ENCODE measurements around the gene GPR151.

Gene GPR151

GRCh38 chr5:146519554-146519953 is 3.6 kb upstream of the GPR151 start:
- DNase-seq: no peak

DNA sequence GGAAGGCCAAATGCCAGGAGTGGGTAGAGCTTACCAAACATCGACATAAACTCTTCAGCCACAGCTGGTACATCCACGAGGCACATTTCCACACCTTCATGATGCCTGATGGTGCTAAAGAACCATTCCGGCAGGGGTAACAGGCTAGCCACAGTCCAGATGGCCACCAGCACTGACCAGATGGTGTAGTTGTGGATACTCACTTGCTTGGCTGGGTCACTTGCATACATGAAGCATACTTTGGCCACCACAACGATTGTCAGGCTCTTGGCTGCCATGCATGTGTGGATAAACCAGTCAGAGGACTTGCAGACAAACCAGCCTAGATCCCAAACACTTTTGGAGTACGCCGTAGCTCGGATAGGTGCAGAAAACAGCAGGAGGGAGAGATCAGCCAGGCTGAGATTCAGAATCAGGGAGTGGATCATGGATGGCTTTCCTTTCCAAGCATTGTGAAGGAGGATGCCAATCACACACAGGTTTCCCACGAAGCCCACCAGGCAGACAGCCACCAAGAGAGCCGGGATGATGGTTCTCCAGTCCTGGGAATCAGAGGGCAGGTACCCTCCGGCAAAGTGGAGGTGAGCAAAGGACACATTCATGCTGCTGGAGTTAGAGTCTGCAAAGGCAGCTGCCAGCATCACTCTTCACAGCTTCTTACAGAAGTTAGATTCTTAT is 378 bp downstream of the GPR151 start:
- DNase-seq: no peak

DNA sequence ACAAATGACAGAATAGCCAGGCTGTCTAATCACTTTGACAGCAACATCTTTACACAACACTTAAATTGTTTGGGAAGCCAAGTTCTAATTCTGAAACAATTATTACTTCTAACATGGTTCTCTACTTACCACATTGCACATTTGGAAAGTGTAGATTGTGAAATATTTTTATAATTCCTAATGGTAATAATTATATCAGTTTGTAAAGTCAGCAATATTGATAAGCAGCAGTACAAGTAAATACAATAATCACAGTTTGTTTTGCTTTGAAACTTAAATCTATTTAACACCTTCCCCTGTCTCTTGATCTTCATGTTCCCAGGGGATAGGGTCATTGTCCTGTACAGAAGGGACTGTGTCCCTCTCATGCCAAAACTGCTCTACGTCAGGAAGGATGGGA is 1.4 kb downstream of the GPR151 start:
- DNase-seq: no peak

- DNase-seq: no peak
Measured at GRCh38 chr5:146513462-146513861, 2.5 kb downstream of the GPR151 start.

GRCh38 chr5:146510559-146511125 is 5.3 kb downstream of the GPR151 start:
- DNase-seq: no peak

DNA sequence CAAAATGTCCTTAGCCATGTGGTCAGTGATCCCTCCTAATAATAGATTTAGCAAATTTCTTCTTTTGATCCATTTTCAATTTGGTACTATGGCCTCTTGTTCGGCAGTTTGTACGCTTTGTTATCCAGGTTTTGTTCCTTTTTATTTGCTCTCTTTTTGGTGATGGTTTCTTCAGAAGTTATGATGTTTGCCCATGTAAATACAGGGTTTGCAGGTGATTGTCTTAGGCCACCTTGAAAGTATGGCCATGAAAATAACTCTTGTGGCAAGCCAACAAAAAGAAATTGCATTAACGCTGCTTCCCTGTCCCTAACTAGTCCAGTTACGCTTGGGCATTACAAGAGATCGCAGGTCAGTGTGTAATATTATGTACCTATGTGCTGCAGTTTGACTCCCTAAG is 8.6 kb downstream of the GPR151 start:
- no peak for DNase-seq

- DNase-seq: no peak
Measured at GRCh38 chr5:146499680-146500079, 16.3 kb downstream of the GPR151 start.

DNA sequence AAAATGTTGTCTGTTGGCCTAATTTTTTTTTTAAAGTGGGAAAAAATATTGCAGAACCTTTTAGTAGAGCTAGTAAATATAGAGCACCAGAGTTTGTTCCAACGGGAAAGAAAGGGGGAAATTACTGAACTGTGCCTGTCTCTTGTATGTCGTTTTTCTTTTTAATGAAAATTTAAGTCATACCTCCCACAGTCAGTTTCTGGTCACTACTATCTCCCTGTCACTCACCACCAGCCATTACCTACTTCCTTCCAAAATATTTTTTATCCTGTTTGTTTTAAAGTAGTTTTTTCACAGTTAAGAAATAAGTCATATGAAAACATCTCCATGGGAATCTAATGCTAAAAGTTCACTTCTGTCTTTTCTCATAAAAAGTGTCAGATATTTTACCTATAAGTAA is 21.3 kb downstream of the GPR151 start:
- no peak for DNase-seq

- no peak for DNase-seq
Measured at GRCh38 chr5:146490089-146490843, 25.7 kb downstream of the GPR151 start.

DNA sequence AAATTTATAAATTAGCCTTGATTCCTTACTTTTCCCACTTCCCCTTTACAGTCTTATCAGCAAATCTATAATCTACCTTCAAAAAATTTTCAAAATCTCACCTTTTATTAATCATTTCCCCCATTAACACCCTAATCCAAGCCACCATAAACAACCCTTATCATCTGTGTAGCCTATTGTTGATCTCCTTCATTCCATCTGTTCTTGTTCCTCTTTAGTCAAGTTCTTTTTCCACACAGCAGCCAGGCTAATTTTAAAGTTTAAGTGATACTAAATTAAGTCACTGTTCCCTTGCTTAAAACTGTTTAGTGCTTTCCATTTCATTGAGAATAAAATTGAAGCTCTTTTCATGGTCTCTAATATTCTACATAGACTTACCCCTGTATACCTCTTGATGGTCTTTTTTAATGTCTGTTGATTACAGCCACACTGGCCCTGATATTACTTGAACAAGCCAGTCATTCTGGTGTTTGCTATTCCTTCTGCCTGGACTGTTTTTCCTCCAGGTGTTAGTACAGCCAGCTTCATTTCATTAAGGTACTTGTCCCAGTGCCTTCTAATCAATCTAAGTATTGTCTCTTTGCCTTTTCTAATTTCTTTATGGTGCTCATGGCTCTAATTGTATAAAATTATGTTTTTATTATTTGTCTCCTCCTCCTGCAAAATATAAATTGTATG is 31.1 kb downstream of the GPR151 start:
- DNase-seq: no peak

DNA sequence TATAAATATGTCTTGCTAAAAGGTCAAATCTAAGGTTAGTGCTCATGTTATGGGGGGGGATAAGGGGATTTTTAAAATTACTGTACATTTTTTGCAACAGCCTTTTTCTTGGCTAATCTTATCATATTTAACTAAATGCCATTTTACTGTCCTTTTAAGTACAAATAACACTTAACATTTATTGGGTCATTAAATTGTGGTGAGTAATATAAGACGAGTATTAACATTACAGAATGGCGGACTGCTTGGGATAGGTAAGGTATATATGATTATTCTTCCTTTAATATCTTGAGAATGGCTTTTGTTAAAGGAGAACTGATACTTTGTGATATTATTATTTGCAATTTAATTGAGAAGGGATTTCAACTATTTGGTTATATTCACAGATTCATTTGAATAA is 33.2 kb downstream of the GPR151 start:
- DNase-seq: no peak

DNA sequence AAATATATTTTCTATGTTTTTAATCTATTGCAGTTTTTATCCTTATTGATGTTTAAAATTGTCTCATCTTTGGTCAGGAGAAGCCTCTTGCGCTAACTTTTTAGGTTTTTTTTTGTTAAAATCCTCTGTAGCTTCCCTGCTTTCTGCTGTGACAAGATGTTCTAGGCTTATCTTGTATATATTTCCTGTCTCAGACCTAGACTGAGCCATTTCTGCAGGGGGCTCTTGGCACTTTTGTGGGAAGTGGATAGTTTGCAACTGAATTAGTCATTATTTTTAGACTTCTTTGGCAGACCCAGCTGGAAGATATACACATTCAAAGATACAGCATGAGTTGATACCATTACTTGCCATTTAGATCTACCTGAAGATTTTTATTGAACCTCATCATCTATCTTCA is 40.1 kb downstream of the GPR151 start:
- DNase-seq: no peak

DNA sequence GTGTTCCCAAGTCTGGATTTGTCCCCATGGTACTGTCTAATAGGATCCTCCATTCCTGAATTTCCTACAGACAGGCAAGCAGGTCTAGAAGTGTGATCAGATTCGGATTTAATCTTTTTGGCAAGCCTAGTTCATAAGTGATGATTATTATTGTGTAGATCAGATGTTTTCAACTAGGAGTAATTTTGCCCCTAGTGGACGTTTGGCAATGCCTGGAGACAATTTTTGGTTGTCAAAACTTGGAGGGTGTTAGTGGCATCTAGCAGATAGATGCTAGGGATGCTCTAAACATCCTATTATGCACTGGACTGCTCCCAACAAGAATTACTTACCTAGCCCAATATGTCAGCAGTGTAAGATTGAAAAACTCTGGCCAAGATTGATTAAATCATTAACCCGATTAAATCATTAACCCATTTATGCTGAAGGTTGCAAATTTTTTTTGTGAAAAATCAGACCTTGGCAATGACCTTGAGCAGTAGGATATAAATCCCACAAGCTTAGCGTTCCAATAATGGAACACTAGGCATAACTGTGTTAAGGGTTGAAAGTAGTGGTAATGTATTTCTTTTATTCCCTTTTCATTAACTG is 40.7 kb downstream of the GPR151 start:
- no peak for DNase-seq

GRCh38 chr5:146474065-146474464 is 41.9 kb downstream of the GPR151 start:
- DNase-seq: no peak

- no peak for DNase-seq
Measured at GRCh38 chr5:146467760-146468159, 48.2 kb downstream of the GPR151 start.

DNA sequence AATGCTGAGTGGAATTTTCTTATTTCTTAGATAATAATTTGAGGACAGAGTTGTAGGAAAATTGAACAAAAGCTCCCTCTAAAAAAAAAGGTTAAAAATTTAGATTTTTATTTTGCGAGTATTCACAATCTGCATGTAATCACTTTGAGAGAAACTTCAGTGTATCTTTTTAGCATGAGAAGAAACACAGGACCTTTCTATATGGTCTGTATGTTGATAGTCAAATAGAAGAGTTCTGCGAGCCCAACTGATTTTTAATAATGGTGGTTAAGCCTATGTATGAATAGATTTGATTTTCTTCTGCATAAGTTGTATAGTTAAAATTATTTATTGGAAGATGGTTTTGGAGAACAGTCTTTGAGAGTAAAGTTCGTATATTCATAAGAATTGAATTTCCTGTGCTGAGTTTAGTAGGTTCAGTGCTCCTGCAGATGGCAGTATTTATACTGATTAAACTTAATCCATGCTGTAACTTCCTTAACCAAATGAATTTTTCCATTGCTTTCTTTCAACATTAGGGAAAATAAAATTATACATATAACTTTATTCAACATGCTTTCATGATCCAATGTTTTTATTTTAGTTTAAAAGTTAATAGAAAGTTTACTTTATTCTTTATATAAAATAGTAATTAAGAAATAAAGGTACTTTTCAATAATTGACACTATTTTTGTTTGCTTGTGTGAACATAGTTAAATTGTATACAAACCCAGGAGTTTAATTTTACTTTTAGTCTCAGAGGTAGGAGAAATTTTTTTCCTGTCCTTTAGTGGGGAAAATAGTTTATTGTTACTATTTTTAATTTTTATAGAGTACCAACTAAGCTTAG is 49.3 kb downstream of the GPR151 start:
- no peak for DNase-seq

DNA sequence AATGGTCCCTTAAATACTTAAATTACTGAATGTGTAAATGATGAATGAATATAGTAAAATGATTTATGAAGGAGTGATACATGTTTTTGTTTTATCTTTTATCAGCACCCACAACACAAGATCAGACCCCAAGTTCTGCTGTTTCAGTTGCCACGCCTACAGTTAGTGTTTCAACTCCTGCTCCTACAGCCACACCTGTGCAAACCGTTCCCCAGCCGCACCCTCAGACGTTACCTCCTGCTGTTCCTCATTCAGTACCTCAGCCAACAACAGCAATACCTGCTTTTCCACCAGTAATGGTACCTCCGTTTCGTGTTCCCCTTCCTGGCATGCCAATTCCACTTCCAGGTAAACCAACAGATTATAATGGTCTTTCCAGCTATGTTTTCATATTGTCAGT is 52.5 kb downstream of the GPR151 start:
- DNase-seq: no peak

Measured in NCI-H2029 (cell line).